Measurements from ENCODE around the gene SMIM13.

Gene SMIM13

GRCh38 chr6:11062715-11063114, 30.9 kb upstream of the SMIM13 start:
- Histone ChIP-seq H3K27me3 (replicated peaks; ENCODE audit: control insufficient read depth, insufficient read depth, low read length) (no peaks in the 10 kb centered on the region), H3K4me3 (replicated peaks; ENCODE audit: low read depth, low read length) (no peak overlapping the region), H3K36me3 (ENCODE audit: control insufficient read depth, insufficient read depth, low read length) (no peaks in the 10 kb centered on the region)
- no peak for DNase-seq (ENCODE audit: extremely low read depth, insufficient read length)
- TF ChIP-seq CTCF (IDR thresholded peaks at IDR 0.05; ENCODE audit: insufficient read depth, low read length, poor library complexity, severe bottlenecking): no peak

DNA sequence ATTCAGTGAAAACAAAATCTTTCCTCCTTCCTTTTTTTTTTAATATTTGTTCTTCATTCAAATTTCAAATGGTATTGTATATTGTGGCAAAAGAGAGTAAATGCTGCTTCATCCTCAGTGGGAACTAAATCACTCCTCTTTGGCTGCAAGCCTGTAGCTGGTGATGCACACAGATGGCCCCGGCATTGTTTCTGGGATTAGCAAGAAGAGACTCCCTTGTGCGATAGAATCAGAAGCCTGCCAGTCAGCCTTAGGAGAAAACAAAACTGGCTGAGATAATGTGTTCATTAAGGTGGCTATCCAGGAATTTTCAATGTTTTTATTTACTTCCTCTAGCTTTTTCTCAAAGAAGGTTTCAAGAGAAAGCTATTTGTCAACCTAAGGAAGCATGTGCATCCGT, 28.8 kb upstream of the SMIM13 start:
- DNase-seq (ENCODE audit: extremely low read depth, insufficient read length): no peak
- Histone ChIP-seq H3K4me3 (replicated peaks; ENCODE audit: low read depth, low read length) (no peak overlapping the region), H3K27me3 (replicated peaks; ENCODE audit: control insufficient read depth, insufficient read depth, low read length) (no peaks in the 10 kb centered on the region), H3K36me3 (ENCODE audit: control insufficient read depth, insufficient read depth, low read length) (no peaks in the 10 kb centered on the region)
- TF ChIP-seq CTCF (IDR thresholded peaks at IDR 0.05; ENCODE audit: insufficient read depth, low read length, poor library complexity, severe bottlenecking): no peak

DNA sequence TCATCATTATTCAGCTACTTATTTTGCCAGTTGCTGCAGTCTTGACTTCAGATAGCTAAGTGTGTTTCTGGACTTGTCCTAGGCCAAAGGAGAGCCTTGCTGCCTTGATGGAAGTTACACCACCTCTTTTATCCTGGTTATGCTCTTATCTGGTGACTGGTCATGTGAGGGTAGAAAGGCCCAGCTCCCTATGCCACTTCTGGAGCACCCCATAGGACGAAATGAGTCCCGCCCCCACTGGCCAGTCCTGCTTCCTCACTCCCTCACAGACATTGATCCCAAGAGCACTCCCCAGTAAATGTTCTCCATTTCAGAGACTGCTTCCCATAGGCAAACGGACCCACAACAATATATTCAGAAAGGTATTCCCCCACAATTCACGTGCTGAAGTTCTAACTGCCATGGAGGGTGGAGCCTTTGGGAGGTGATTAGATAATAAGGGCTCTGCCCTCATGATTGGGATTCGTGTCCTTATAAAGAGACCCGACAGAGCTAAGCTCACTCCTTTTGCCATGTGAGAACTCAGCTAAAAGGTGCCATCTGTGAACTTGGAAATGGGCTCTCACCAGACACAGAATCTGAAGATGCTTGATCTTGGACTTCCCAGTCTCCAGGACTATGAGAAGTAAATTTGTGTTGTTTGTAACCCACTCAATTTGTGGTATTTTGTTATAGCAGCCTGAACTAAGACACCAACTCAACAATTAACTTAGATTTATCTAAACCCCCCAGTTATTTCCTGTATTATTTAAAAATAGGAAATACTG, 28.0 kb upstream of the SMIM13 start:
- Histone ChIP-seq H3K36me3 (ENCODE audit: control insufficient read depth, insufficient read depth, low read length) (no peaks in the 10 kb centered on the region), H3K4me3 (replicated peaks; ENCODE audit: low read depth, low read length) (no peak overlapping the region), H3K27me3 (replicated peaks; ENCODE audit: control insufficient read depth, insufficient read depth, low read length) (no peaks in the 10 kb centered on the region)
- TF ChIP-seq CTCF (IDR thresholded peaks at IDR 0.05; ENCODE audit: insufficient read depth, low read length, poor library complexity, severe bottlenecking): no peak
- no peak for DNase-seq (ENCODE audit: extremely low read depth, insufficient read length)

DNA sequence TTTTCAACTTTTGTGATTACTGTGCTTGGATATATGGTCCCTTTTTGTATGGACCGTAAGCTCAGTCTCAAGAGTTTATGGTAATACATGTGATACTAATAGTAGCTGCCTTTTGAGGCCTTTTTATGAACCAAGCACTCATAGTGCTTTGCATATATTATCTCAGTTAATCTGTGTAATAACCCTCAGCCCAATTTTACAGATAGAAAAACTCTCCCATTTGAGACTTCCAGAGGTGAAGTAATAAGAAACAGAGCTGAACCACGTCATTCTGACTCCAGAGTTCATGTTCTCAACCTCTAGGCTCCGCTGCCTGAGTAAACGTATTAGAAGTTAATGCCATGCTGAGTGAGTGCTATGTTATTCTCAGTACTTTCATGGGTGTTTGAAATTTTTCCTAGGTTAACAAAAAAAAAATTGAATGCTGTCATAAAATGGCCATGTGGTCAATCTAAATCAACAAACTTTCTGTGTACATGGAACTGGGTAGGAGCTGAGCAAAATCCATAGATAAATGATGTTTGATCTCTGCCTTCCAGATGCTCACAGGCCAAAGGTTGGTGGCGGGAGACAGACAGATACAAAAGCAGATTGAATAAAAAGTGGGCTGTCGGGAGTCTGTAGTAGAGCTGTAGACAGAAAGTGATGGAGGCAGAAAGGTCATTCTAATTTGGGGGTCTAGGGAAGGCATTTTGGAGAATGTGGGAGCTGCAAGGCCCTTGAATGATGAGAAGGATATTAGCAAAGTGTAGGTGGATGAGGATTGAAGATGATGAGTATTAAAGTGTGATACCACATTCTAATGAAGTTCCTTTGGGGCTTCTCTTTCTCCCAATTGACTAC, 26.9 kb upstream of the SMIM13 start:
- no peak for DNase-seq (ENCODE audit: extremely low read depth, insufficient read length)
- H3K4me3 ChIP-seq (replicated peaks; ENCODE audit: low read depth, low read length): no peak overlapping the region
- no peak for TF ChIP-seq CTCF (IDR thresholded peaks at IDR 0.05; ENCODE audit: insufficient read depth, low read length, poor library complexity, severe bottlenecking)

DNA sequence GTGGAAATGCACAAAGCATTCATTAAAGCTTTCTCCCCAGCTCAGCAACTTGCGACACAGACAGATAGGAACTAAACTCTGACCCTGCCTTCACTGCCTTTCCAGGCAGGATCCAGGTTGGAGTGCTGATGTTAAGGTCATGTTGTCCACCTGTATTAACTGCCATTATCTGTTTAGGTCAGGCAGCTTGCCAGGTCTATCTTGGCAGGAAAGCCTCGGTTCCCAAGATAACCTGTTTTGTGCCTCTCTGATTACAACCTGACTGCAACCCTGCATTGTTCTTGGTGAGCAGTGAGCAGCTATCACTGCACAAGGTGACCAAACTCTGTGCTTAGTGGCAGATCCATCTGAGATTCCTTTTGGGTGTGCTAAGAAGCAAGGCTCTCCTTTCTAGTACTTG, 26.3 kb upstream of the SMIM13 start:
- Histone ChIP-seq H3K27me3 (replicated peaks; ENCODE audit: control insufficient read depth, insufficient read depth, low read length) (no peaks in the 10 kb centered on the region), H3K4me3 (replicated peaks; ENCODE audit: low read depth, low read length) (no peak overlapping the region), H3K36me3 (ENCODE audit: control insufficient read depth, insufficient read depth, low read length) (no peaks in the 10 kb centered on the region)
- TF ChIP-seq CTCF (IDR thresholded peaks at IDR 0.05; ENCODE audit: insufficient read depth, low read length, poor library complexity, severe bottlenecking): no peak
- DNase-seq (ENCODE audit: extremely low read depth, insufficient read length): no peak

More for the DNA sequence above, 26.9 kb upstream of the SMIM13 start:
- Histone ChIP-seq H3K27me3 (replicated peaks; ENCODE audit: control insufficient read depth, insufficient read depth, low read length) (no peaks in the 10 kb centered on the region), H3K36me3 (ENCODE audit: control insufficient read depth, insufficient read depth, low read length) (no peaks in the 10 kb centered on the region)
